Measurements from ENCODE around the gene ARHGEF2. TPM values are rescaled to one million over a fixed set of nuclear protein-coding genes. Genes with fewer than 3 reads are reported as not detected.

The ARHGEF2 gene
- total and polyA plus RNA-seq, 2 donors (not counting 1 experiment from before 2014, with no cell fraction given), result 241 to 245 TPM

DNA sequence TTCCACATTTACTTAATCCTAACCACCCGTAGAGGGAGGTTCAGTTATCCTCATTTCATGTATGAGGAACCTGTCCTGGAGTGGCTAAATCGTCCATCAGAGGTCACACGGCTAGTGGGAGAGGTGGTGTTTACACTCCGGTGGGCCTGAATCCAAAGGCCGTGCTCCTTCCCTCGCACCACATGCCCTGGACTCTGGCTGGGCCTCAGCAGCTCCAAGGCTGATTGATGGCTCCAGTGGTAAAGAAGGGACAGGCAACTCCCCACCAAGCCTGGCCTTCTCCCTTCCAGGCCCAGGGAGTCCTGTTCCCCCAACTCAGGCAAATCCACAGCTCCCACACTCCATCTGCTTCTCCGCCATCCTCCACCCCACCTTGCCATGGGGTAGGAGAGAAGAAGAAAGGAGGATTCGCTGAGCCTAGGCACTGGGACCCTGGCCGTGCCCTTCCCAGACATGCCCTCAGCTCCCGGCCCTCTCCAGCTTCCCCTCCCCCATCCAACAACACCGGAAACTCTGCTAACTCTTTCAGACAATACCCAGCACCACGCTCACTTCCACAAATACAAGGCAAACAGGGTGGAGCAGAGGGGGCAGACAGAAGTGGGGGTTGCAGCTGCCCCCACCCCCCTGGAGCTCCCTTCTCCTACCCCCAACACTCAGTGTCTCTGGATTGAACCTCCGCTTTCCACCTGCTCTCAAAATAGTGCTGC is 10.9 kb downstream of the ARHGEF2 start:
- Mint-ChIP-seq H3K9me3 (ENCODE audit: insufficient read depth) (no peaks in the 10 kb centered on the region), H3K4me1 (peaks cover 79% of the 10 kb centered on the region), H3K4me3 (peak overlapping the region; percentile 71), H3K27me3 (no peaks in the 10 kb centered on the region), H3K27ac (peak overlapping the region; percentile 91)
- peak overlapping the region; percentile 26 to 79 for H3K27ac ChIP-seq (ENCODE audit: low read length in 2 of 2)
- peak overlapping the region; percentile 73 for H3K4me2 ChIP-seq (replicated peaks; ENCODE audit: low read depth, low read length, poor library complexity, severe bottlenecking)
- H3K79me2 ChIP-seq (ENCODE audit: control insufficient read depth, insufficient read depth, low read length), result peaks cover 90% of the 10 kb centered on the region
- H3K9ac ChIP-seq (ENCODE audit: low read length), result peak overlapping the region; percentile 41
- H3K4me3 ChIP-seq (ENCODE audit: control extremely low read depth in 1 of 5, extremely low read depth in 1 of 5, insufficient read depth in 1 of 5, low read depth in 2 of 5, low read length in 4 of 5), result peak overlapping the region in 1 of 5 experiments; percentile 29
- ATAC-seq (ENCODE audit: low read depth) (no peak), DNase-seq (no peak)
- H3K36me3 ChIP-seq (replicated peaks in 1 of 2; ENCODE audit: control extremely low read depth in 1 of 2, control insufficient read depth in 1 of 2, extremely low read depth in 1 of 2, insufficient read depth in 2 of 2, low read length in 1 of 2), result peaks cover 10 to 79% of the 10 kb centered on the region in 2 experiments
- 71% methylated on average over 5 of the region's 13 CpGs for WGBS (ENCODE audit: insufficient coverage)
- H3K9me3 ChIP-seq (ENCODE audit: control extremely low read depth in 1 of 3, control insufficient read depth in 2 of 3, insufficient read depth in 1 of 3, low read length in 2 of 3), result no peaks in the 10 kb centered on the region
- no peaks in the 10 kb centered on the region for H3K27me3 ChIP-seq (replicated peaks in 1 of 4; ENCODE audit: control extremely low read depth in 1 of 4, control insufficient read depth in 3 of 4, insufficient read depth in 4 of 4, low read length in 3 of 4)
- ChIA-PET CTCF (interaction anchor here (0.6 to 5.4 kb wide), 12 partner anchors 10 to 34 kb away, joined by 3 to 39 read pairs (median 4); partner anchors contain the start of genes ARHGEF2 and KHDC4), POLR2A (interaction anchor here (0.7 to 1.8 kb wide), 6 partner anchors 11 to 174 kb away, joined by 3 to 9 read pairs (median 7); partner anchors contain the start of gene ARHGEF2)
- H3K4me1 ChIP-seq (ENCODE audit: control insufficient read depth in 2 of 2, insufficient read depth in 2 of 2, low read length in 2 of 2), result peaks cover 62 to 84% of the 10 kb centered on the region in 2 donors
- peaks cover 87% of the 10 kb centered on the region for H4K20me1 ChIP-seq (ENCODE audit: control insufficient read depth, insufficient read depth, low read length, poor library complexity, severe bottlenecking)
- no peak overlapping the region for H2AFZ ChIP-seq (ENCODE audit: insufficient read depth, low read depth, low read length, poor library complexity, severe bottlenecking)
- no peak for TF ChIP-seq EZH2 (IDR thresholded peaks at IDR 0.05; ENCODE audit: borderline replicate concordance, insufficient read depth, low read depth, low read length, poor library complexity, severe bottlenecking)
- TF ChIP-seq, protein P1, sequence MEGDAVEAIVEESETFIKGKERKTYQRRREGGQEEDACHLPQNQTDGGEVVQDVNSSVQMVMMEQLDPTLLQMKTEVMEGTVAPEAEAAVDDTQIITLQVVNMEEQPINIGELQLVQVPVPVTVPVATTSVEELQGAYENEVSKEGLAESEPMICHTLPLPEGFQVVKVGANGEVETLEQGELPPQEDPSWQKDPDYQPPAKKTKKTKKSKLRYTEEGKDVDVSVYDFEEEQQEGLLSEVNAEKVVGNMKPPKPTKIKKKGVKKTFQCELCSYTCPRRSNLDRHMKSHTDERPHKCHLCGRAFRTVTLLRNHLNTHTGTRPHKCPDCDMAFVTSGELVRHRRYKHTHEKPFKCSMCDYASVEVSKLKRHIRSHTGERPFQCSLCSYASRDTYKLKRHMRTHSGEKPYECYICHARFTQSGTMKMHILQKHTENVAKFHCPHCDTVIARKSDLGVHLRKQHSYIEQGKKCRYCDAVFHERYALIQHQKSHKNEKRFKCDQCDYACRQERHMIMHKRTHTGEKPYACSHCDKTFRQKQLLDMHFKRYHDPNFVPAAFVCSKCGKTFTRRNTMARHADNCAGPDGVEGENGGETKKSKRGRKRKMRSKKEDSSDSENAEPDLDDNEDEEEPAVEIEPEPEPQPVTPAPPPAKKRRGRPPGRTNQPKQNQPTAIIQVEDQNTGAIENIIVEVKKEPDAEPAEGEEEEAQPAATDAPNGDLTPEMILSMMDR (IDR thresholded peaks at IDR 0.05), result no peak
- intact Hi-C loops (cut with micrococcal nuclease), result no loop called here

DNA sequence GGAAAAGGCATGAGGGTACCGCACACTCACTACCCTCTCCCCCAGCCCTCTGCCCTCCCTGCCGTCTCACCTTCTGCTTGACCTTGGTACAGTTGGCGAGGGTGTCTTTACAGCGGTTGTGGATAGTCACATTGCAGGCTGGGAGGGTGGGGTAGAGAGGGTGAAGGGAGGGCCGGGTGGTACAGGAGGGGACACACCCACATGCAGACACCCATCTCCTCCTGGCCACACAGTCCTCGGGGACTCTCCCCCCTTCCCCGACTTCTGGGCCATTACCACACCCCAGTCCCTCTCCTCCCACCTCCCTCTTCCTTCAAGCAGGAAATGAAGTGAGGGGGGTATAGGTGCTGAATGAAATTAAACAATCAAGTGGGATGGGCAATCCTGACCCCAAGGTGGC is 11.6 kb downstream of the ARHGEF2 start:
- H3K4me3 ChIP-seq (ENCODE audit: control extremely low read depth in 1 of 5, extremely low read depth in 1 of 5, insufficient read depth in 1 of 5, low read depth in 2 of 5, low read length in 4 of 5), result no peak overlapping the region
- ChIA-PET CTCF (interaction anchor here (1.0 to 5.4 kb wide), 7 partner anchors 11 to 32 kb away, joined by 3 to 39 read pairs (median 4); partner anchors contain the start of genes ARHGEF2 and KHDC4), POLR2A (interaction anchor here (0.7 to 1.8 kb wide), 4 partner anchors 11 to 42 kb away, joined by 3 to 9 read pairs (median 6); partner anchors contain the start of gene ARHGEF2)
- no peak overlapping the region for H2AFZ ChIP-seq (ENCODE audit: insufficient read depth, low read depth, low read length, poor library complexity, severe bottlenecking)
- DNase-seq (no peak), ATAC-seq (ENCODE audit: low read depth) (no peak)
- peaks cover 11 to 81% of the 10 kb centered on the region in 2 experiments for H3K36me3 ChIP-seq (replicated peaks in 1 of 2; ENCODE audit: control extremely low read depth in 1 of 2, control insufficient read depth in 1 of 2, extremely low read depth in 1 of 2, insufficient read depth in 2 of 2, low read length in 1 of 2)
- H3K9ac ChIP-seq (ENCODE audit: low read length), result no peak overlapping the region
- H3K79me2 ChIP-seq (ENCODE audit: control insufficient read depth, insufficient read depth, low read length), result peaks cover 90% of the 10 kb centered on the region
- Mint-ChIP-seq H3K27ac (peak overlapping the region; percentile 91), H3K9me3 (ENCODE audit: insufficient read depth) (no peaks in the 10 kb centered on the region), H3K4me1 (peaks cover 79% of the 10 kb centered on the region), H3K27me3 (no peaks in the 10 kb centered on the region), H3K4me3 (peak overlapping the region; percentile 71)
- WGBS (ENCODE audit: insufficient coverage), result no CpG with 5 or more reads among the region's 7 CpGs
- peaks cover 87% of the 10 kb centered on the region for H4K20me1 ChIP-seq (ENCODE audit: control insufficient read depth, insufficient read depth, low read length, poor library complexity, severe bottlenecking)
- H3K27ac ChIP-seq (ENCODE audit: low read length in 2 of 2), result peak overlapping the region; percentile 53 to 79
- H3K4me2 ChIP-seq (replicated peaks; ENCODE audit: low read depth, low read length, poor library complexity, severe bottlenecking), result peak overlapping the region; percentile 73
- TF ChIP-seq EZH2 (IDR thresholded peaks at IDR 0.05; ENCODE audit: borderline replicate concordance, insufficient read depth, low read depth, low read length, poor library complexity, severe bottlenecking), result no peak
- TF ChIP-seq, protein P1 (IDR thresholded peaks at IDR 0.05), result no peak
- H3K27me3 ChIP-seq (replicated peaks in 1 of 4; ENCODE audit: control extremely low read depth in 1 of 4, control insufficient read depth in 3 of 4, insufficient read depth in 4 of 4, low read length in 3 of 4), result no peaks in the 10 kb centered on the region
- H3K4me1 ChIP-seq (ENCODE audit: control insufficient read depth in 2 of 2, insufficient read depth in 2 of 2, low read length in 2 of 2), result peaks cover 62 to 84% of the 10 kb centered on the region in 2 donors
- intact Hi-C loops (cut with micrococcal nuclease), result no loop called here
- no peaks in the 10 kb centered on the region for H3K9me3 ChIP-seq (ENCODE audit: control extremely low read depth in 1 of 3, control insufficient read depth in 2 of 3, insufficient read depth in 1 of 3, low read length in 2 of 3)
